Umbilical cord (tissue), 2 donors: ENCODE measurements around the gene PDLIM3. TPM values are rescaled to one million over a fixed set of nuclear protein-coding genes. Genes with fewer than 3 reads are reported as not detected.

Experiments
- DNase-seq: peaks from one replicate; pipeline ENCODE4 v3.0.0-alpha.2; 2015; ENCODE audit warnings: low spot score
- total RNA-seq: library from RNA; depleted of rRNA; stranded (reverse); fragments of >200 nt; gene quantifications from one replicate; pipeline ENCODE4 v1.2.3, GENCODE V29; 2014; ENCODE audit warnings: low replicate concordance; ENCODE audit not compliant: insufficient read depth

PDLIM3 gene
- total RNA-seq, 1 donor from 2014 or later, result 361 TPM

DNA sequence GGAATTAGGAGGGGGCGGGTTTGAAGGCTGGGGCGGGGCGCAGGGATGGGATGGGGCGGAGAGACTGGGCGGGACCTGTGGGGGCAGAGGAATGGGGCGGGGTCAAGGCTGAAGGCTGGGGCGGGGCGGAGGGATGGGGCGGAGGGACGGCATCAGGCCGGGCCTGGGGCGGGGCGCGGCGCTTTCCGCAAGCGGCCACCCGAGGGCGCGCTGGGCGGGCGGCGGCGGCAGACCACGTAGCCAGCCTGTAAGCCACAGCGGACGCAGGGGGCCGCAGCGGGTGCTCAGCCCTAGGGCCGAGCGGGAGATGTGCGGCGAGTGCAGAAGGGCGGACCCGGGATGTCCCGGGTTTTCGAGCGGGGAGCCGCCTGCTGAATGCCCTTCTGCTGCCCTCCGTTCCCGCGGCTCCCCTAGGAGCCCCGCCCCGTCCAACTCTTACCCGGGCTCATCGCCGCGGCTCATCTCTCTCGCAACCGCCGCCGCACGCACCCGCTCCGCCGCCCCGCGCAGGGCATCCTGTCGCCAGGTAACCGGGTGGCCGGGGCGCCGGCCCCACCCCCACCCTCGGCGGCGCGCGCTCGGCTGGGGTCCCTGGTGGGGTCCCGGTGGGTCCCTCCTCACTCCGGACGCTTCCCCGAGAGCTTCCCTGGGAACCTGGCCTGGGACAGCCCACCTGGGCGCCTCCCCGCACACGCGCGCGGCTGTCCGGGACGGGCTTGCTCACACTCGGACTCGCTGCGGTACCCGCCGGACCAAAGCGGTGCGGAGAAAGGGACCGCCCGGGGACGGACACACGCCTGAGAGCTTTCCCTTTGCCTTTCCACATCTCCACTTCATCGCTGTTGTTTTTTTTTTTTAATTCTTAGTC lies 63.8 kb downstream of the PDLIM3 start, which contains the start of gene CCDC110:
Gene CCDC110, minus strand, starts transcription at position 499 of the 868 bp plus-strand sequence. Its CDS starts 50 bp downstream, at position 449.
- DNase-seq, result peak; percentile 95

DNA sequence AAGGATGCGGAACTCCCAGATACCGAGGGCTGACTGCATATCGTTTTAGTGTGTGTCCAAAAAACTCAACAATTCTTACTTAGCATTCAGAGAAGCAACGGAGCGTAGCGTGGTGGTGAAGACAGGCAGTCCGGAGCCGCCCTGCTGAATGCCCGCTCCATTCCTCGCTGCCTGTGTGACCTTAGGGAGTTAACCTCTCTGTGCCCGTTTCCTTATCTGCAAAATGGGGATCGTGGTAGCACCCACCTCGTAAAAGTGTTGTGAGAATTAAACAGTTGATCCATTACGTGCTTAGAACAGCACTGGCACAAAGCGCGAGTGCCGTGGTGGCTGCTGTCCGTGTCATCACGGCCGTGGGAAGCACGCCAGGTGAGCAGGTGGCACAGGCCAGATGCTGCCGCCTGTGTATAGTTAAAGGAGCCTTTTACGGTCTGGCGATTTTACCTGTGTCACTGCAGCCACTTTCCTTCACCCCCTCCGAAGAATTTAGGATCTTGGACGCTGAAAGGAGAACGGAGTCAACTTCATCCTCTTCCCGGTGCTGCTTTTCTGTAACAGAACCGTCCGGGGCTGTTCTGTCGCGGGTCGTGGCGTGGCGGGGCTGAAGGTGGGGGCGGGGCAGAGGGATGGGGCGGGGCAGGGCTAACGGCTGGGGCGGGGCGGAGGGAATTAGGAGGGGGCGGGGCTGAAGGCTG lies 64.7 kb downstream of the PDLIM3 start:
- DNase-seq, result peak; percentile 64

DNA sequence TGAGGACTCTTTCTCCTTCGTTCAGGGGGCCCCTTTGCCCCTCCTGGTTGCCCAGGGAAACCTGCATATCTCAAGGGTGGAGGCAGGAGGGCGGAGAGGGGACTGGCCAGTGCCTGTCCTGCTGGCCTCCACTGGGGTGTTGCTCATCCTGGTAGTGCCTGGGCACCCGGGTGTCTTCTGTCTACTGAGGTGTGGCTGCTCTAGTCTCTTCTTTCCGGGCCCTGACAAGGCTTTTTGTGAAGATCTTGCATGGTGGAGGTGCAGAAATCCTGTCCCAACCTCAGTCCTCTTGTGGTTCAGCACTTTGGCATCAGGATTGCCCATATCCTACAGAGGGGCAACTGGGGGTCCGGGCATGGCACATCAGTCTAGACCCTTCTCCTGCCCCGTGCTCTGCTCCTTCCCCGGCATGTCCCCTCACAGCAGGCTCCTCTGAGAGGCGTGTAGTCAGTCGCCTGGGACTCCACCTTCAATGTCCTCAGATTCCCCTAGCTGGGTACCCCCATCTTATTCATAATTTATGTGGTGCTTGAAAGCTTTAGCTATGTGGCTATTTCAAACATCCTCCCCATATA lies 65.6 kb downstream of the PDLIM3 start:
- DNase-seq, result no peak

DNA sequence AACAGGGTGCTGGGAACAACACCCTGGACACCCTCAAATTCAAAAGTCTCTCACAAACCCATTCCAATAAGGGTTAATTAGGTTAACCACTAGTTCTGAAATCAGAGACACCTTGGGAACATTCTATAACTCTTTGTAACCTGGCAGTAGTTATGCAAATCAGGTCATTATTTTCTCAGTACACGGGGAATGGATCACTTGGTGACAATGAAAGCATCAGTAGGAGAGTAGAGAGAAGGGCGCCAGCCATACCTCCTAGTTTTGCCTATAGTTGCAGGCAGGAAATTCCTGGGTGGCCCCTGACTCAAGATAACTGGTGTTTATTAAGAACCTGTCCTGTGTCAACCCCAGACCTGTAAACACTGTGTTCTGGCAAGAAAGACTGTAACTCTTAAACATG lies 66.3 kb downstream of the PDLIM3 start:
- no peak for DNase-seq

DNA sequence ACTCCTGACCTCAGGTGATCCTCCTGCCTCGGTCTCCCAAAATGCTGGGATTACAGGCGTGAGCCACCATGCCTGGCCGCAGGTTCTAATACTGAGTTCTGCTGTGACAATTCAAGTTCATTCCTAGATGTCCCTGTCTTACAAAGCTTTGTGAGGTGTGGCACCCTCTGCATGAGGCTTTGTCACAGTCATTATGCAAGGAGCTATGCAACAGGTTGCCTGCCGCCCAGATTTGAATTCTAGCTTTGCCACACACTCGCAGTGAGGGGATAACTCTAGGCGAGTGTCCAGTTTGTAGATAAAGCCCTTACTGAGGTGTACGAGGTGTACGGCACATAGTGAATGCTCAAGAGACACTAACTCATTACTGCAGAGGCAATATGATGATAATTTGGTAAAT lies 67.3 kb downstream of the PDLIM3 start:
- DNase-seq, result no peak

DNA sequence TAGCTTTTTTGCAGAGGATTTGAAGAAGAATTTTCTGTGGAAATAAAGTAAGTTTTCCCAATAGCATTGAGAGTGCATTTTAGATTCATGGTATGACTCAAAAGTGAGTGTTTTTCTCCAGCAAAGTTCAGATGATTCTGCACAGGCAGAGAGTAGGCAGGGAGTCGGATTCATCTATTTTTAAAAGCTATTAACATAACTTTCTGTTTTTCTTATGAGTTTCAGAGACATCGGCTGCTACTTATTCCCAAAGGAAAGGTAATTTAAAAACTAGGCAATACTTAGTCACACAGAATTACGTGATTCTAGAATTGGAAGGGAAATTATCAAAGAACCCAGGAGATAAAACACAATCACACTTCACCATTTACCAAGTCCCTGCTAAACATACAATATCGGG lies 68.2 kb downstream of the PDLIM3 start:
- peak; percentile 22 for DNase-seq

DNA sequence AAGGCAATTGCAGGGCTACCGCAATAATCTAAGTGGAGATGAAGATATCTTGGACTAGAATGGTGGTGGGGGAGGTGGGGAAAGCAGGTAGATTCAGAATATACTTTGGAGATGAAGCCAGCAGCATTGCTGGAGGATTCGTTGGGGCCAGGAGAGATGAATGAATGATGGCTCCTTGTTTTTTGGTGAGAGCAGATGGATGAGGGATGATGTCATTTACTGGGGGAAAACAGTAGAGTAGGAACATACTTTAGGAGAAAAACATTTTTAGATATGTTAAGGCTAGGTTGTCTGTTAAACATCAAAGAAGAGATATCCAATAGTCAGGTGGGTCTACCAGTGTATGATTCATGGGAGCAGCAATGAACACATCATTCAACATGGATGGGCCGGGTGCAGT lies 69.6 kb downstream of the PDLIM3 start:
- no peak for DNase-seq

DNA sequence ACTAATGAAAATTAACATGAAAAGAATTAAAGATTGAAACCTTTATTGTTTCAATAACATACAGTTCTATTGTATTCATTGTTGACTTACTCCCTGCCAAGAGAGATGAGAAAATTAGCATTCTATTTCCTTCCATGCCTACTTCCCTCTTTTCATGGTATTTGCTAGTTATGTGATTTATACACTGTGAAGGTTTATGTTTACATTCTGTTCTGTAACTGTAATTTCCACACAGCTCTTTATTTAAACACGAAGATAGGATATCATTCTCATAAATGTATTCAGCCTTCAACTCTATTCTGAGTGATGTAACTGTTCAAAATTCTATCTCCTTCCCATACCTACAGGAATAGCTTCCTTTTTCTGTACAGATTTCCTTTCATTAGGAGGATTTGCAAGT lies 70.4 kb downstream of the PDLIM3 start:
- no peak for DNase-seq

DNA sequence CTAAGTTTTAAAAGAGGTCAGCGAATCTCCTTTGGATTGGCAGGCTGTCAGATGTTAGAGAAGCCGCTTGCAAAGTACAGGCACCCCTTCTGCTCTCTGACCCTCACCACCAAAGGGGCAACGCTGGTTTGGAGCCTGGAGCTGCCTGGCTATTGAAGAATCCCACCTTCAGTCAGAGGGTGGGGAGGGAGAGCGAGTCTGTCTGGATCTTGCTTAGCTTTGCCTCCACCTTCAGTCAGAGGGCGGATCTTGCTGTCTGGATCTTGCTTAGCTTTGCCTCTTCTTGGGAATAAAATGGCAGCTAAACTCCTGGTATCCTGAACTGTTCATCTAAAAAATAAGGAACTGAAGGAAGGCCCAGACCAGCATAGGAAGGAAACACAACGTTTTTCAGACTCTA lies 71.1 kb downstream of the PDLIM3 start:
- DNase-seq, result no peak

DNA sequence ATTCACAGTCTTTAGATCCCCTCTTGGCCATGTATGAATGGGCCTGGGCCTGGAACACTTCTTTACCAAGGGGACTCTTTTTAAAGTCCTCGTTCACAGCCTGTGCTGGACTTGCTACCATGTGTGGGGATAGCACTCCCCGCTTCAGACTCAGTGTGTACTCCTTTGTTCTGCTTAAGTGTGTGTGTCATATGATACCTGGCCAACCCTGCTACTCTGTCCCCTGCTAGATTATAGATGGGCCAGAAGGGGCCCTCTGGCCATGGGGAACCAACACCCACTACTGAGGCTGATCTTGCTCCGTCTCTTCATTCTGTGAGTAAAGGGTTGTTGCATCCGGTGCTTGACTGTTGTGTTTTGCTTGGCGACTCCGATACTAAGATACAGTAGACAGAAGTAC lies 71.8 kb downstream of the PDLIM3 start:
- no peak for DNase-seq

DNA sequence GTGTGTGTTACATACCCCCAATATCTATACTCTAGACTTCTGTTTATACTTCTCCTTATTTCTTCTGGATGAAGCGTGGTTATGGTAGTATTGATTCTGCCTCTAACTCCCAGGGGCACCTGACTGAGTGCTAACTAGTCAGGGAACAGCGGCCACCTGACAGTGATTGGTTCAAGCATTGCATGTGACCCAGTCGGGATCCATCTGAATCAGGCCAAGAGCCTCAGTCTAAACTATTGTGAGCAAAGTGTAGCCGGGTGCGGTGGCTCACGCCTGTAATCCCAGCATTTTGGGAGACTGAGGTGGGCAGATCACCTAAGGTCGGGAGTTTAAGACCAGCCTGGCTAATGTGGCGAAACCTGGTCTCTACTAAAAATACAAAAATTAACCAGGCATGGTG lies 73.7 kb downstream of the PDLIM3 start:
- DNase-seq, result no peak

DNA sequence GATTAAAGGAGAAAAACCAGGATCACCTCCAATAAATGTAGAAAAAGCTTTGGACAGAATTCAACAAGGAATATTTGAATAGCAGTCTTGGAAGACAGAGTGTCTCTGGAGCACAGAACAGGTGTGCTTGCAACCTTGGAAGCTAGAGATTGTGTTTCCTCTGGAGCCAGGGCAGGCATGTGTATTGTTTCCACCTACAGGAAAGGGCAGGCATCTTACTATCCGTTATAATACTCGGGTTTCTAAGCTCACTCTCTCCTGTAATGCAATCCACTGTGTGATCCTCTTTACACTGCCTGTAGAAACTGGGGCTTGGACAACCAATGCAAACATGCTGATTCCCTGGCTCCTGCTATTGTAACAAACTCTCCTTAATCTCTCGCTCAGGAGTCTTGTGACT lies 78.2 kb downstream of the PDLIM3 start:
- no peak for DNase-seq

DNA sequence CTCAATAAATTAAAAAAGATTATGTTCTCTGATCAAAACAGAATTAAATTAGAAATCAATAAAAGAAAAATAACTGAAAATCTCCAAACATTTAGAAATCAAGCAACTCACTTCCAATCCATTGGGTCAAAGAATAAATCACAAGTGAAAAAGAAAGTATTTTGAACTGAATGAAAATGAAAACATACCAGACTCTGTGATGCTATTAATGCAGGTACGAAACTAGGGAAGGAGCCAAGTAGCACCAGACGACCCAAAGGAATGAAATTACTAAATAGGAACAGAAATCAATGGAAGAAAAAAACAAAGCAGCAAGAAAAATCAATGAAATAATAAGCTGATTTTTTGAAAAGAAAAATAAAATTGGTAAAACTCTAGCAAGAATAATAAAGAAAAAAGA lies 79.2 kb downstream of the PDLIM3 start:
- DNase-seq, result no peak

Other genes with a start within 250 kb of the PDLIM3 start
- gene LRP2BP, start 139.6 kb downstream of the PDLIM3 start, total RNA-seq, result 6.5 TPM
- gene ANKRD37, start 138.7 kb downstream of the PDLIM3 start, total RNA-seq, result 38.0 TPM
- gene UFSP2, start 109.5 kb downstream of the PDLIM3 start, total RNA-seq, result 44.1 TPM
- gene CCDC110, start 63.8 kb downstream of the PDLIM3 start, total RNA-seq, result 14.4 TPM